Activated T-helper 1 cell treated with anti-CD3 and anti-CD28 coated beads, Interleukin-2, amount 50 U/mL, for 16 hours (primary cell): Measurements from ENCODE around the gene SNX30.

ENCODE experiments used
- DNase-seq, 2 donors: peaks; one replicate each; pipeline ENCODE4 v3.0.0-alpha.2; 2020; ENCODE audit warnings: low read depth in 1 of 2, low spot score in 1 of 2

SNX30 gene

DNA sequence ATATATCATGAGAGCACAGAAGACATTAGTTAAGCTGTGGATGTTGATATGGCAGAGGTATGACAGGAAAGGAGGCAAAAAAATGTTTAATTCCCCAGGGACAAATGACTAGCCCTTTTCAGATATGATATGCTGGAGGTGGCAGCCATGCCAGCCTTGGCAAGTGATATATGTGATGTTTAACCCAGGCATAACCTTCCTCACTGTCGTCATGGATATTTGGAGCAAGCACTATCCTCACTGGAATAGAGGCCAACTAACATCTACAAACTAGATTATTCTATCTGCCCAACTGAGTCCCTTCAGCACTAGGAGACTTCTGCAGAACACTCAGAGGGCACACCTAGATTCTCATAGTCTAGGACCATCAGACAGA, 167.4 kb downstream of the SNX30 start:
- no peak for DNase-seq

DNA sequence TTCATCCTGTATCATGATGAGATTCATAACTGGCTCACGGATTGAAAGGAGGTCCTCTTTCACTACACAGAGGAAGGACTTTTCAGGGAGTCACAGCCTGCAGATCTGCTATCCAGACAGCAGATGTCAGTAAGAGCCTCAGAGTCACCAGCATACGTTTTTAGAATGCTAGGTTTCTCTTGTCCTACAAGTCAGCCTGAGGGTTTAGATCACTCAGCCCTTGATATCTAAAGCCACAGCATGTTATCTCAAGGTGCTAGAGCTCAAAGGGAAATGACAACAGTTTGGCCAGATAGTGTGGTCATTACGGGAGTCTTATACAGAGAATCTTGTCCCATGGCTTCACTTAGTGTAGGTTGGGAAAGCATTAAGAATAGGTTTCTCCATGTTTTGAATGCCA, 171.0 kb downstream of the SNX30 start:
- DNase-seq: no peak
